Mucosa of descending colon (tissue), 3 donors: Measurements from ENCODE around the gene LRCH2. TPM values are rescaled to one million over a fixed set of nuclear protein-coding genes. Genes with fewer than 3 reads are reported as not detected.

Experiments
- ATAC-seq: fragments of 200-7000 bp; cut with Tn5 transposase; one replicate; pipeline ENCODE4 v1.9.1; 2020; ENCODE audit warnings: mild to moderate bottlenecking, moderate library complexity
- DNase-seq, 3 donors: peaks; one replicate each; pipeline ENCODE4 v3.0.0-alpha.2; 2020
- H3K36me3 ChIP-seq: fragments of 200-600 bp; one replicate; pipeline ENCODE4 v1.8.0; 2021; ENCODE audit warnings: low read depth, mild to moderate bottlenecking
- H3K4me1 ChIP-seq: fragments of 200-600 bp; one replicate; pipeline ENCODE4 v1.8.0; 2021; ENCODE audit warnings: low read depth, mild to moderate bottlenecking
- H3K4me3 ChIP-seq: fragments of 200-600 bp; one replicate; pipeline ENCODE4 v1.8.0; 2021; ENCODE audit warnings: mild to moderate bottlenecking
- H3K9me3 ChIP-seq: fragments of 200-600 bp; one replicate; pipeline ENCODE4 v1.8.0; 2021; ENCODE audit warnings: mild to moderate bottlenecking
- CTCF ChIP-seq: fragments of 200-600 bp; IDR thresholded peaks from one replicate; pipeline ENCODE4 v1.8.0; 2022; ENCODE audit warnings: antibody characterized with exemption, mild to moderate bottlenecking
- intact Hi-C, 2 donors: fragments of 100-400 bp; cut with DNase I in 1 of 2; cut with micrococcal nuclease in 1 of 2; formaldehyde crosslinking; loops; one replicate each; pipeline versions ENCODE4 v1.11.0 to v1.11.1; 2022; cut with DNase I, micrococcal nuclease
- total RNA-seq, 3 donors: library from RNA; stranded (reverse); fragmentation: NEBNext Ultra II Directional in 2 of 3; extraction: Animal tissue kit (Norgen Biotek cat#: 25700) in 2 of 3; gene quantifications; one replicate each; pipeline versions ENCODE4 v1.2.1 to v1.2.4, GENCODE V29; 2021 to 2023
- donor health status: DM: no; HTN: no; CAD: no; lungs with moderate emphysema.
- donor health status: DM: no; HTN: no; CAD: no.
- donor health status: DM: no; HTN: yes; CAD: no.

LRCH2 gene
- total RNA-seq, 3 donors from 2014 or later = 0.43 to 13.2 (median 1.9) TPM

DNA sequence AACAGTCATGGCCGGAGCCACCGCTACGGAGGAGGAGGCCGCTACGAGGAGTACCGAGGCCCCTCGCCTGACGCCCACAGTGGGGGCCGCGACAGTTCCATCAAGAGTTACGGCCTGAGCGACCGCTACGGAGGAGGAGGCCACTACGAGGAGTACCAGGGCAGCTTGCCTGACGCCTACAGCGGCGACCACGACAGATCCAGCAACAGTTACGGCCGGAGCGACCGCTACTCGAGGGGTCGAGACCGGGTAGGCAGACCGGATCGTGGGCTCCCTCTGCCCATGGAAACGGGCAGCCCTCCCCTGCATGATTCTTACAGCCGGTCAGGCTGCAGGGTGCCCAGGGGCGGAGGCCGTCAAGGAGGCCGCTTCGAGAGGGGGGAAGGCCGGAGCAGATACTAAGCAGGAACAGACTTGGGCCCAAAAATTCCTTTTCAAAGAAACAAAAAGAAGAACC, 41.6 kb downstream of the LRCH2 start:
- peaks cover 6% of the 10 kb centered on the region for H3K9me3 ChIP-seq
- no peak overlapping the region for H3K4me3 ChIP-seq
- ATAC-seq = no peak
- no peaks in the 10 kb centered on the region for H3K36me3 ChIP-seq
- H3K4me1 ChIP-seq = no peaks in the 10 kb centered on the region
- intact Hi-C loops = no loop called here
- no peak for DNase-seq
- no peak for TF ChIP-seq CTCF

DNA sequence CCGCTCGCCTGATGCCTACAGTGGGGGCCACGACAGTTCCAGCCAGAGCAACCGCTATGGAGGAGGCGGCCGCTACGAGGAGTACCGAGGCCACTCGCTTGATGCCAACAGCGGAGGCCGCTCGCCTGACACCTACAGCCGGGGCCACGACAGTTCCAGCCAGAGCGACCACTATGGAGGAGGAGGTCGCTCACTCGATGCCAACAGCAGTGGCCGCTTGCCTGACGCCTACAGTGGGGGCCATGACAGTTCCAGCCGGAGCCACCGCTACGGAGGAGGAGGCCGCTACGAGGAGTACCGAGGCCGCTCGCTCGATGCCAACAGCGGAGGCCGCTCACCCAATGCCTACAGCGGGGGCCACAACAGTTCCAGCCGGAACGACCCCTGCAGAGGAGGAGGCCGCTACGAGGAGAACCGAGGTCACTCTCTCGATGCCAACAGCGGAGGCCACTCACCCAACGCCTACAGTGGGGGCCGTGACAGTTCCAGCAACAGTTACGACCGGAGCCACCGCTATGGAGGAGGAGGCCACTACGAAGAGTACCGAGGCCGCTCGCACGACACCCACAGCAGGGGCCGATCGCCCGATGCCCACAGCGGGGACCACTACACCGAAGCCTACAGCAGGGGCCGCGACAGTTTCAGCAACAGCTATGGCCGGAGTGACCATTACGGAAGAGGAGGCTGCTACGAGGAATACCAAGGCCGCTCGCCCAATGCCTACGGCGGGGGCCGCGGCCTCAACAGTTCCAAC, 42.2 kb downstream of the LRCH2 start:
- ATAC-seq (no peak), DNase-seq (no peak)
- TF ChIP-seq CTCF = no peak
- Histone ChIP-seq H3K4me1 (no peaks in the 10 kb centered on the region), H3K36me3 (no peaks in the 10 kb centered on the region), H3K9me3 (peaks cover 6% of the 10 kb centered on the region), H3K4me3 (no peak overlapping the region)
- intact Hi-C loops = no loop called here

DNA sequence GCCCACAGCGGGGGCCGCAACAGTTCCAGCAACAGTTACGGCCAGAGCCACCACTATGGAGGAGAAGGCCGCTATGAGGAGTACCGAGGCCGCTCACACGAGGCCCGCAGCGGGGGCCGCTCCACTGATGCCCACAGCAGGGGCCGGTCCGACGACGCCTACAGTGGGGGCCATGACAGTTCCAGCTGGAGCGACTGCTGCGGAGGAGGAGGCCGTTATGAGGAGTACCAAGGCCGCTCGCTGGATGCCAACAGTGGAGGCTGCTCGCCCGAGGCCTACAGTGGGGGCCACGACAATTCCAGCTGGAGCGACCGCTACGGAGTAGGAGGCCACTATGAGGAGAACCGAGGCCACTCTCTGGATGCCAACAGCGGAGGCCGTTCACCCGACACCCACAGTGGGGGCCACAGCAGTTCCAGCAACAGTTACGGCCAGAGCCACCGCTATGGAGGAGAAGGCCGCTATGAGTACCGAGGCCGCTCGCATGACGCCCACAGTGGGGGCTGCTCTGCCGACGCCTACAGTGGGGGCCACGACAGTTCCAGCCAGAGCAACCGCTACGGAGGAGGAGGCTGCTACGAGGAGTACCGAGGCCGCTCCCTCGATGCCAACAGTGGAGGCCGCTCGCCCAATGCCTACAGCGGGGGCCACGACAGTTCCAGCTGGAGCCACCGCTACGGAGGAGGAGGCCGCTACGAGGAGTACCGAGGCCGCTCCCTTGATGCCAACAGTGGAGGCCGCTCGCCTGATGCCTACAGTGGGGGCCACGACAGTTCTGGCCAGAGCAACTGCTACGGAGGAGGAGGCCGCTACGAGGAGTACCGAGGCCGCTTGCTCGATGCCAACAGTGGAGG, 43.0 kb downstream of the LRCH2 start:
- Histone ChIP-seq H3K36me3 (no peaks in the 10 kb centered on the region), H3K4me1 (no peaks in the 10 kb centered on the region), H3K4me3 (no peak overlapping the region), H3K9me3 (peaks cover 6% of the 10 kb centered on the region)
- no peak for TF ChIP-seq CTCF
- no peak for ATAC-seq
- intact Hi-C loops = no loop called here
- DNase-seq = no peak

GRCh38 chrX:115189646-115190635, 44.0 kb downstream of the LRCH2 start:
- no peak for TF ChIP-seq CTCF
- intact Hi-C loops = no loop called here
- Histone ChIP-seq H3K36me3 (no peaks in the 10 kb centered on the region), H3K4me3 (no peak overlapping the region), H3K4me1 (no peaks in the 10 kb centered on the region), H3K9me3 (peaks cover 6% of the 10 kb centered on the region)
- DNase-seq = no peak
- no peak for ATAC-seq

- H3K36me3 ChIP-seq = no peaks in the 10 kb centered on the region
- ATAC-seq = no peak
- H3K9me3 ChIP-seq = peaks cover 6% of the 10 kb centered on the region
- no peaks in the 10 kb centered on the region for H3K4me1 ChIP-seq
- no peak for DNase-seq
- H3K4me3 ChIP-seq = no peak within 1 kb of the TSS
- intact Hi-C loops = no loop called here
- no peak for TF ChIP-seq CTCF
Observed at GRCh38 chrX:115189110-115189509, 44.8 kb downstream of the LRCH2 start, which contains the start of gene RBMXL3. TSS of gene RBMXL3 (plus strand) at chrX:115189410. CDS start at chrX:115189442, 32 bp downstream.
